C4-2B (cell line): Measurements from ENCODE around the gene GTF2H3.

Experiments
- H3K27ac ChIP-seq: fragments of 450-650 bp; 2 replicates; pipeline ENCODE4 v1.5.1; 2017
- CTCF ChIP-seq: fragments of 450-650 bp; conservative IDR thresholded peaks from 2 replicates; pipeline ENCODE4 v1.5.1; 2017; ENCODE audit warnings: mild to moderate bottlenecking
- ZFX ChIP-seq: fragments of 450-650 bp; IDR thresholded peaks from 2 replicates; pipeline ENCODE4 v1.6.1; 2017

Gene GTF2H3

GRCh38 chr12:123633379-123634141 lies at the start of gene GTF2H3, which contains the start of gene EIF2B1:
Gene GTF2H3, plus strand, starts transcription at chr12:123633829. Its CDS starts 31 bp downstream, at chr12:123633860.
Gene EIF2B1, minus strand, starts transcription at chr12:123633686. Its CDS starts 129 bp downstream, at chr12:123633557.
- no peak for TF ChIP-seq CTCF
- no peak for TF ChIP-seq ZFX
- peak within 1 kb of the TSS; percentile 80 for H3K27ac ChIP-seq

- no peak overlapping the region for H3K27ac ChIP-seq
- no peak for TF ChIP-seq ZFX
- no peak for TF ChIP-seq CTCF
These were observed 41.7 kb upstream of the GTF2H3 start for GRCh38 chr12:123591702-123592481.

- H3K27ac ChIP-seq: no peak overlapping the region
- TF ChIP-seq CTCF: no peak
- no peak for TF ChIP-seq ZFX
These were observed 37.9 kb upstream of the GTF2H3 start for GRCh38 chr12:123595729-123596128.

- H3K27ac ChIP-seq: no peak overlapping the region
- no peak for TF ChIP-seq ZFX
- no peak for TF ChIP-seq CTCF
These were observed 36.5 kb upstream of the GTF2H3 start for GRCh38 chr12:123597100-123597499.

GRCh38 chr12:123598522-123598921 lies 35.1 kb upstream of the GTF2H3 start:
- no peak for TF ChIP-seq ZFX
- no peak for TF ChIP-seq CTCF
- no peak overlapping the region for H3K27ac ChIP-seq

- H3K27ac ChIP-seq: no peak overlapping the region
- no peak for TF ChIP-seq CTCF
- no peak for TF ChIP-seq ZFX
These were observed 34.3 kb upstream of the GTF2H3 start for GRCh38 chr12:123599310-123599709.

GRCh38 chr12:123599721-123600120 lies 33.9 kb upstream of the GTF2H3 start:
- TF ChIP-seq ZFX: no peak
- no peak for TF ChIP-seq CTCF
- no peak overlapping the region for H3K27ac ChIP-seq
